Stimulated activated CD4-positive, alpha-beta T cell treated with anti-CD3 and anti-CD28 coated beads, Interleukin-2, amount 100 ng/mL, for 24 hours (primary cell): Measurements from ENCODE around the gene ZNF318.
A peak's percentile ranks its signal among the peaks of the same experiment; 100 is the strongest.
"Not testable (repeated sequence)": the region's sequence is repeated elsewhere in the genome, so short reads cannot be mapped to it uniquely, and the experiment has no call there.

ENCODE experiments used
- DNase-seq, 2 donors: peaks; one replicate each; pipeline ENCODE4 v3.0.0-alpha.2; 2020

The ZNF318 gene

GRCh38 chr6:43331891-43332290, 37.6 kb downstream of the ZNF318 start:
- DNase-seq, result no peak

GRCh38 chr6:43331470-43331869, 38.0 kb downstream of the ZNF318 start:
- DNase-seq, result no peak

GRCh38 chr6:43328528-43328927, 40.9 kb downstream of the ZNF318 start:
- no peak for DNase-seq

DNA sequence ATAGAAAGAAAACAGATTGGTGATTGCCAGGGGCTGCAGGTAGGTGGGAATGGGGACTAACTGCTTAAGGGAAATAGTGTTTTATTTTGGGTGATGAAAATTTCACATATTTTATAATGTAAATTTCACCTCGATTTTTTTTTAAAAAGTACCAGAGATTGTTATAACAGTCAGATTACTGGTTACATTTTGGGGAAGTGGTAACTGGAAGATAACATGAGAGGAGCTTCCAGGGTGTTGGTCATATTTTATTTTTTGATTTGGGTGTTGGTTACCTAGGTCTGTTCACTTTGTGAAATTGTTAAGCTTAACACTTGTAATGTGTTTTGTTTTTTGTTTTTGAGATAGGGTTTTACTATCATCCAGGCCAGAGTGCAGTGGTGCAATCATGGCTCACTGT, 43.6 kb downstream of the ZNF318 start:
- no peak for DNase-seq

- DNase-seq, result no peak
These were observed 51.4 kb downstream of the ZNF318 start for GRCh38 chr6:43318011-43318410.

DNA sequence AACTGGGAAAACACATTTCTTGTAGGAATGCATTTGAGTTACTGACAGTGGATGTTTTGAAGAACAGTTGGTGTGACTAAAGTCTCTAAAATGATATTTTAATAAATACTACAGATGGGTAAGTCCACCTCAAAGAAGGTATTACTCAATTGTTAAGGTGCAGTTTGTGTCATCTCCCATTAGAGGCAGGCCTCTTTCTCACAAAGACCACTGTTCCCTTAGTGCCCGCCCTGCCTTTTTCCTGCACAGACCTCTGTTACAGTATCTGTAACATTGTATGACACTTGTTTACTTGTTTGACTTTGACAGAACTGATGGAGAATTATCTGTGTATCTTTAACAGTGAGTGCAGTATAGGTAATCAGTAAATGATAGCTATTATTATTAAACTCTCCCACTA, 55.6 kb downstream of the ZNF318 start:
- no peak for DNase-seq

DNA sequence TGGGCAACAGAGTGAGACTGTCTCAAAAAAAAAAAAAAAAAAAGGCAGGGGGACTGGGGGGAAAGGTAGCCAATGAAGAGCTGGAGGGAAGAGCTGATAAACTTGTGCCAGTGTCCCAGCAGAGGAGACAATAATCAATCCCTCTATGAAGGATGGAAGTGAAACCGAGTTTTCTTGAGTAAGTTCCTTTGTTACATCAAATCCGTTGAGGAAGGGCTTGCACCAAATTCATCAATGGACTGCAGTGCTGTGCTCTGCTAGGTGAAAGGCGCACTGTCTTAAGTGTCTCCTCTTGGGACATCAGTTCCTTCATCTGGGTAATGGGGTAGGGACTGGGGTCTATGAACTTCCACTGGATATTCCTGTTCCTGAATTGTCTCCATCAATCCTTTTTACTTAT, 57.8 kb downstream of the ZNF318 start:
- DNase-seq, result no peak

GRCh38 chr6:43310624-43311023, 58.8 kb downstream of the ZNF318 start:
- no peak for DNase-seq

DNA sequence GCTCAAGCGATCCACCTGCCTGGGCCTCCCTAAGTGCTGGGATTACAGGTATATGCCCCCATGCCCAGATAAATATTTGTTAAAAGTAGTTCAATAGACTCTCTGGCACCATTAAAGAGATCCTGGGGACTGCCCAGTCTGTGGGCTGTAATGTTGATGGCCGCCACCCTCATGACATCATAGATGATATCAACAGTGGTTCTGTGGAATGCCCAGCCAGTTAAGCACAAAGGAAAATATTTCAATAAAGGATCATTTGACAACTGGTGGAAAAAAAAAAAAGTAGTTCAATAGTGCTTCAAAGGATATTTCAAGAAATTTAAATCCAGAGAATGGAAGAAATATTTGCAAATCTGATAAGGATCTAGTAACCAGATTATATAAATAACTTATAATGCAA, 59.3 kb downstream of the ZNF318 start:
- no peak for DNase-seq

GRCh38 chr6:43308990-43309477, 60.4 kb downstream of the ZNF318 start:
- no peak for DNase-seq

GRCh38 chr6:43308101-43308989, 61.1 kb downstream of the ZNF318 start, which contains the start of gene CRIP3:
CRIP3 (minus strand) TSS chr6:43308826; CDS start chr6:43308792, 34 bp downstream.
- peak; percentile 47 to 71 for DNase-seq

GRCh38 chr6:43307451-43308100, 61.9 kb downstream of the ZNF318 start:
- no peak for DNase-seq

DNA sequence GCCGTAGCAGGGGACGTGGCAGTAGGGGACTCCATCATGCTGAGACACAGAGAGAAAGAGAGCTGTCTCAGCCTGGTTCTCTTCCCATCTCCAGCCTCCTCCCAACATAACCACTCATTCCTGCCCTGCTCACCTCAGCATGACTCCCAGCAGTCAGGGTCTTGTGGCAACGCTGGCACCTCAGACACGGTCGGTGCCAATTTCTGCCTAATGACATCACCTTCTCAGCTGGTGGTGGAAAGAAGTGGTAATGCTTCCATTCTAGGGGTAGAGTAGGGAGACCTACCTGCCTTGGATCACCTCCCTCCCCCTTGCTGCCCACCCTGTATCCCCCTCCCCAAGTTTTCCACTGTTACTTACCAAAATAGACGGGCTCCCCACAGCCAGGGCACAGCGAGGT, 63.4 kb downstream of the ZNF318 start:
- no peak for DNase-seq

DNA sequence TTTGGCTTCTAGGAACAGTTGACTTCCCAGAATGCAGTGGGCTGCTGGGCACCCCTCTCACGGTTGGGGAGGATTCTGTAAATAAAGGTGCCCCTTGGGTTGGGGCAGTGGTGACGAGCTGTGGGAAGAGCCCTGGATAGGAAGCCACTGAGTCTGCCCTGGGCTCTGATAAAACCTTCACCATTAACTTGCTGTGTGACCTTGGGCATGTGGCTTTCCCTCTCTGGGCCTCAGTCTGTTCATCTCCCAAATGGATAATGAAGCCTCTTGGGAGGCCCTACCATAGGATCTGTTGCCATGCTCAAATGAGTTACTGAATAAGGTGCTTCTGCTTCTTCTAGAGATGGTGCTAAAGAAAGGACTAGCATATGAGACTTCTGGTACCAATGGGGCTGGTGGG, 64.6 kb downstream of the ZNF318 start:
- DNase-seq, result no peak

DNA sequence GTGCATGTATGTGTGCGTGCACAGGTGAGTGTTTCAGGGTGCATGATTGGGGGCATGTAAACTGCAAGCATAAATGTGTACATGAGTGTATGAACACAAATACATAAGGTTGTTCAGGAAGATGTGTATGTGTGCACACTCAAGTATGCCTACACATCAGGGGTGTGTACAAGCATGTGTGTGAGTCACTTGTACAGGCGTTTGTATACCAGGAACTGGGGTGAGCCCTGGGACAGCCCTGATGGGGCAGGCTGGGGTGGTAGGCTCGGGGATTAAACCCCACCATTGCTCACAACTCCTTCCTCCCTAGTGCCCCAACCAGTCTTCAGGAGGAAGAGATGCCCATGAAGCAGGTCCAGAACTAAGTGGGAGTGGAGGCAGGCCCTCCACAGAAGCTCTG, 65.1 kb downstream of the ZNF318 start:
- no peak for DNase-seq

GRCh38 chr6:43303751-43304331, 65.6 kb downstream of the ZNF318 start:
- DNase-seq, result no peak

- DNase-seq, result not testable (repeated sequence)
These were observed 66.4 kb downstream of the ZNF318 start for GRCh38 chr6:43303006-43303405.

- no peak for DNase-seq
These were observed 67.3 kb downstream of the ZNF318 start for GRCh38 chr6:43302126-43302525.

DNA sequence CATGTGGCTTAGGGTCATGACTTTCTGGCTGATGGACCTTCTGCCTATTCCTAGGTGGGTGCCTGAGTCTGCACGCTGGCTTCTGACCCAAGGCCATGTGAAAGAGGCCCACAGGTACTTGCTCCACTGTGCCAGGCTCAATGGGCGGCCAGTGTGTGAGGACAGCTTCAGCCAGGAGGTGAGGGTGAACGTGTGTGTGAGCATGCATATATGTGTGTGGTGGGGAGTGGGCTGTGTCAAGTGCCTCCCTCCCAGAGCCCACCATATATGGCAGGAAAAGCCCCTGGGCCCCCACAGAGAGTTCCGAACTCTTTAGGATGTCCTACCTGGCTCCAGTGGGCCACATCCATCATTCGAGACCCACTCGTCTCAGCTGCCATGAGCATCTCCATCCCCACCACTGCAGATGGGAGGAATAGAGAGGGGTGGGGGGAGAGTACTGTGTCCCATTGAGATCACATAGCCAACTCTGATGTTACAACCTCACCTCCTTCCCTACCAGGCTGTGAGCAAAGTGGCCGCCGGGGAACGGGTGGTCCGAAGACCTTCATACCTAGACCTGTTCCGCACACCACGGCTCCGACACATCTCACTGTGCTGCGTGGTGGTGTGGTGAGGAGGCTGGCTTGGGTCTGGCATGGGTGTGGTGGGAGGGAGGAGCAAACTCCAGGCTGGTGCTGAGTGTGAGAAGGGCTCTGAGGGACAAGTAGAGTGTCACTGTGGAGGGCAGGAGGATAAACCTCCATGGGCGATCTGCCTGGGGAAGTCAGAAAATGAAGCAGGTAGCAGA, 68.2 kb downstream of the ZNF318 start:
- DNase-seq, result no peak

GRCh38 chr6:43299338-43300293, 69.8 kb downstream of the ZNF318 start:
- no peak for DNase-seq

GRCh38 chr6:43298565-43299337, 70.7 kb downstream of the ZNF318 start:
- no peak for DNase-seq
